Glutamatergic neuron (in vitro differentiated cells): ENCODE data around the gene PSAP. TPM values are rescaled to one million over a fixed set of nuclear protein-coding genes. Genes with fewer than 3 reads are reported as not detected.
A peak's percentile ranks its signal among the peaks of the same experiment; 100 is the strongest.
"Not testable (repeated sequence)": the region's sequence is repeated elsewhere in the genome, so short reads cannot be mapped to it uniquely, and the experiment has no call there.

Experiments
- DNase-seq: peaks from one replicate; pipeline ENCODE4 v3.0.0; 2022
- H3K27ac Mint-ChIP-seq: one replicate; pipeline ENCODE4 v1.8.0; 2020; ENCODE audit warnings: mild to moderate bottlenecking, mixed read lengths, inconsistent platforms; ENCODE audit not compliant: unreplicated experiment
- H3K27me3 Mint-ChIP-seq: one replicate; pipeline ENCODE4 v1.8.0; 2020; ENCODE audit warnings: mild to moderate bottlenecking, moderate library complexity, mixed read lengths, inconsistent platforms; ENCODE audit not compliant: unreplicated experiment
- H3K36me3 Mint-ChIP-seq: one replicate; pipeline ENCODE4 v1.8.0; 2020; ENCODE audit warnings: mild to moderate bottlenecking, mixed read lengths, inconsistent platforms; ENCODE audit not compliant: unreplicated experiment
- H3K4me1 Mint-ChIP-seq: one replicate; pipeline ENCODE4 v1.8.0; 2020; ENCODE audit warnings: mild to moderate bottlenecking, low read depth, mixed read lengths, inconsistent platforms; ENCODE audit not compliant: unreplicated experiment
- H3K4me3 Mint-ChIP-seq: one replicate; pipeline ENCODE4 v1.8.0; 2020; ENCODE audit warnings: mild to moderate bottlenecking, mixed read lengths, inconsistent platforms; ENCODE audit not compliant: unreplicated experiment
- H3K9me3 Mint-ChIP-seq: one replicate; pipeline ENCODE4 v1.8.0; 2020; ENCODE audit warnings: mild to moderate bottlenecking, moderate library complexity, mixed read lengths, inconsistent platforms; ENCODE audit not compliant: unreplicated experiment
- total RNA-seq: library from RNA; stranded (reverse); fragmentation: NEBNext Ultra II Directional; extraction: Animal tissue kit (Norgen Biotek cat#: 25700); gene quantifications from one replicate; pipeline ENCODE4 v1.2.1, GENCODE V29; 2021; ENCODE audit not compliant: unreplicated experiment
- TF ChIP-seq, protein P1 (sequence below): fragments of 200-600 bp; sonication (generic); IDR thresholded peaks from one replicate; pipeline ENCODE4 v1.5.0; 2021; ENCODE audit not compliant: partially characterized antibody, unreplicated experiment

The PSAP gene
- total RNA-seq, 1 donor from 2014 or later: 737 TPM

DNA sequence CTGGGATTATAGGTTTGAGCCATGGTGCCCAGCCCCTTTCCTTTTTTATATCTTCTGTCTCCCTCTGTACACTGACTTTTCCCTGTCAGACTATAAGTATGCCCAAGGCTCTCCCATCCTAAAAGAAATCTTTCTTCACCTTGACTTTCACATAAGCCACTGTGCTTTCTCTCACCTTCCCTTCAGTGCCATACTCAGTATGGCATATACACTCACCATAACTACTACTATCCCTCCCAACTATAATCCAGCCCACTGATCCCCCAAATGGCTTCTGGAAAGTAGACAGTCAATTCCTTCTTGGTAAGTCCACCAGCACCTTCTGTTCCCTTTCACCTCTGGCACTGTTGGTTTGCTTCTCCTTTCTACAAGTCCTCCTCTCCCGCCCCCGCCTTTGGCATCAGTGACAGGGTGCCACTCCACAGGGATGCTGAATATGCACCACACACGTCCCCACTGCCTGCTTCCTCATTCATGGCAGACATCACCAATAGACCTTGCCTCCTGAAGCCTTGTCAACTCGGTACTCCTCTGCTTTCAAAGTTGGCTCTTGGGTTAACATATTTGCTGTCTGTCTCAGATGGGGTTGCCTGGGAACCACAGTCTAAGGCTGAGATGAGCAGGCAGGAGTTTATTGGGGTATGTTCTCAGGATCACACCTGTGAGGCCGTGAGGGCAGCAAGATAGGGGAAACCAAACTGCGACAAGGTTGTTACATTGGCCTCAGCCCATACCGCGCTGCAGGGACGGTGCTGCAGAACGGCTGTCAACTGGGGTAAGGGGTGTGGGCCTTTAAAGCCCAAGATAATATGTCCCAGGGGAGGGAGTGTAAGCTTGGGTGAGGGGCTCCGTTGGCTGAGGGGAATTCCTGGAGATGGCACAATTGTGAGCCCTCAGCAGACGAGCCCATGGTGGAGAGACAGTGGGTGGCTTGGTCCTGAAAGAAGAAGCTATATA is 7.2 kb upstream of the PSAP start:
- Mint-ChIP-seq H3K4me3 (no peak overlapping the region), H3K4me1 (peaks cover 19% of the 10 kb centered on the region), H3K36me3 (peaks cover 5% of the 10 kb centered on the region), H3K27ac (no peak overlapping the region), H3K9me3 (peaks cover 3% of the 10 kb centered on the region), H3K27me3 (peaks cover 10% of the 10 kb centered on the region)
- no peak for DNase-seq
- TF ChIP-seq, protein P1, sequence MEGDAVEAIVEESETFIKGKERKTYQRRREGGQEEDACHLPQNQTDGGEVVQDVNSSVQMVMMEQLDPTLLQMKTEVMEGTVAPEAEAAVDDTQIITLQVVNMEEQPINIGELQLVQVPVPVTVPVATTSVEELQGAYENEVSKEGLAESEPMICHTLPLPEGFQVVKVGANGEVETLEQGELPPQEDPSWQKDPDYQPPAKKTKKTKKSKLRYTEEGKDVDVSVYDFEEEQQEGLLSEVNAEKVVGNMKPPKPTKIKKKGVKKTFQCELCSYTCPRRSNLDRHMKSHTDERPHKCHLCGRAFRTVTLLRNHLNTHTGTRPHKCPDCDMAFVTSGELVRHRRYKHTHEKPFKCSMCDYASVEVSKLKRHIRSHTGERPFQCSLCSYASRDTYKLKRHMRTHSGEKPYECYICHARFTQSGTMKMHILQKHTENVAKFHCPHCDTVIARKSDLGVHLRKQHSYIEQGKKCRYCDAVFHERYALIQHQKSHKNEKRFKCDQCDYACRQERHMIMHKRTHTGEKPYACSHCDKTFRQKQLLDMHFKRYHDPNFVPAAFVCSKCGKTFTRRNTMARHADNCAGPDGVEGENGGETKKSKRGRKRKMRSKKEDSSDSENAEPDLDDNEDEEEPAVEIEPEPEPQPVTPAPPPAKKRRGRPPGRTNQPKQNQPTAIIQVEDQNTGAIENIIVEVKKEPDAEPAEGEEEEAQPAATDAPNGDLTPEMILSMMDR: no peak

DNA sequence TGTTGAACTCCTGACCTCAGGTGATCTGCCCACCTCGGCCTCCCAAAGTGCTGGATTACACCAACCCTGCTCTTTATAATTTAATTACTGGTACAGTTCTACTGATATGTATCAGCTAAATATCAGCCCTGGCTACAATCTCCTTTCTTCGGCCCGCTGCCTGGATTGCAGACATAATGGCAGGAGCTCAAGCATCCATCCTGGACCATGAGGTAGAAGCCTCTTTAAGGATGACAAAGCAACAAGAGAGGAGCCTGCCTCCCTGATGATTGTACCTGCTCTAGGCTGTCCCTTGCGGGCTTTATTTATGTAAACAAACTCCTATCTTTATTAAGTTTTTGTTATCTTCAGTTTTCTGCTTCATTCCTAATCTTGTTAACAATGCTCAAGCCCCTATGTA is 5.6 kb upstream of the PSAP start:
- peaks cover 3% of the 10 kb centered on the region for H3K9me3 Mint-ChIP-seq

GRCh38 chr10:71854031-71854430 is 3.0 kb upstream of the PSAP start:
- Mint-ChIP-seq H3K9me3 (no peaks in the 10 kb centered on the region), H3K36me3 (peaks cover 5% of the 10 kb centered on the region), H3K27ac (no peak overlapping the region), H3K4me3 (no peak overlapping the region), H3K27me3 (peaks cover 4% of the 10 kb centered on the region), H3K4me1 (peaks cover 9% of the 10 kb centered on the region)
- TF ChIP-seq, protein P1: no peak
- DNase-seq: no peak

More for the DNA sequence above, 5.6 kb upstream of the PSAP start:
- Mint-ChIP-seq H3K27me3 (peaks cover 10% of the 10 kb centered on the region), H3K4me1 (peaks cover 23% of the 10 kb centered on the region), H3K27ac (no peak overlapping the region), H3K4me3 (no peak overlapping the region), H3K36me3 (peaks cover 5% of the 10 kb centered on the region)
- DNase-seq: no peak
- TF ChIP-seq, protein P1: no peak

GRCh38 chr10:71852355-71852937 is 1.4 kb upstream of the PSAP start:
- H3K4me3 Mint-ChIP-seq: no peak overlapping the region
- TF ChIP-seq, protein P1: no peak
- H3K27me3 Mint-ChIP-seq: peaks cover 4% of the 10 kb centered on the region
- peaks cover 5% of the 10 kb centered on the region for H3K36me3 Mint-ChIP-seq
- no peaks in the 10 kb centered on the region for H3K9me3 Mint-ChIP-seq
- no peak overlapping the region for H3K27ac Mint-ChIP-seq
- no peak for DNase-seq
- H3K4me1 Mint-ChIP-seq: peaks cover 23% of the 10 kb centered on the region

DNA sequence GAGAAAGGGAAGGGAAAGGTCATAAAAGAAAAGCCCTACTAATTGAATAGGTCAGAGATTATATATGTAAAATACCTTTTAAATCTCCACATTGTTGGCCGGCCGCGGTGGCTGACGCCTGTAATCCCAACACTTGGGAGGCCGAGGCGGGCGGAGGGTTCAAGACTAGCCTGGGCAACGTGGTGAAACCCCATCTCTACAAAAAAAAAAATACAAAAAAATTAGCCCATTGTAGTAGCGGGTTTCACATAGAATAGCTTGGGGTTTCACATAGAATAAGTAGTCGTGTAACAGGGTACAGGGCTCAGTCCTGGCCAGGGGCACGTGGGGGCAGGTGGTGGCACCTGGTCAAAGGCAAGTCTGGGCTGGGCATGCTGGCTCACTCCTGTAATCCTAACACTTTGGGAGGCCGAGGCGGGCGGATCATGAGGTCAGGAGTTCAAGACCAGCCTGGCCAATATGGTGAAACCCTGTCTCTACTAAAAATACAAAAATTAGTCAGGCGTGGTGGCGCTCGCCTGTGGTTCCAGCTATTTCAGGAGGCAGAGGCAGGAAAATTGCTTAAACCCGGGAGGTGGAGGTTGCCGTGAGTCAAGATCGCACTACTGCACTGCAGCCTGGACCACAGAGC is 529 bp upstream of the PSAP start:
- DNase-seq, H3K9me3 Mint-ChIP-seq, H3K36me3 Mint-ChIP-seq, H3K27me3 Mint-ChIP-seq: not testable (repeated sequence)
- H3K27ac Mint-ChIP-seq: peak overlapping the region; percentile 71
- peak overlapping the region; percentile 76 for H3K4me3 Mint-ChIP-seq
- H3K4me1 Mint-ChIP-seq: peaks cover 28% of the 10 kb centered on the region
